GM21717 (cell line): ENCODE data around the gene MICAL3.

ENCODE experiments used
- ATAC-seq: cut with Tn5 transposase; IDR thresholded peaks from one replicate; pipeline ENCODE4 v1.9.1; 2021; ENCODE audit warnings: mild to moderate bottlenecking, moderate library complexity; ENCODE audit not compliant: unreplicated experiment

The MICAL3 gene

GRCh38 chr22:17784776-17785175, 239.6 kb downstream of the MICAL3 start:
- no peak for ATAC-seq

- ATAC-seq, result no peak
These were observed 240.4 kb downstream of the MICAL3 start for GRCh38 chr22:17783773-17784480.

- no peak for ATAC-seq
These were observed 241.0 kb downstream of the MICAL3 start for GRCh38 chr22:17783312-17783711.

GRCh38 chr22:17782621-17783020, 241.7 kb downstream of the MICAL3 start:
- no peak for ATAC-seq

- no peak for ATAC-seq
These were observed 242.2 kb downstream of the MICAL3 start for GRCh38 chr22:17782158-17782557.

- ATAC-seq, result peak; percentile 33
These were observed 242.9 kb downstream of the MICAL3 start for GRCh38 chr22:17781319-17782031.

- ATAC-seq, result no peak
These were observed 243.5 kb downstream of the MICAL3 start for GRCh38 chr22:17780741-17781318.

GRCh38 chr22:17780116-17780740, 244.1 kb downstream of the MICAL3 start:
- ATAC-seq, result no peak

- ATAC-seq, result peak; percentile 32
These were observed 244.9 kb downstream of the MICAL3 start for GRCh38 chr22:17779286-17780115.

GRCh38 chr22:17778412-17778976, 245.9 kb downstream of the MICAL3 start:
- ATAC-seq, result no peak

GRCh38 chr22:17777717-17778044, 246.7 kb downstream of the MICAL3 start:
- ATAC-seq, result no peak

GRCh38 chr22:17777005-17777716, 247.2 kb downstream of the MICAL3 start:
- peak; percentile 26 for ATAC-seq

- no peak for ATAC-seq
These were observed 248.4 kb downstream of the MICAL3 start for GRCh38 chr22:17775781-17776465.

- no peak for ATAC-seq
These were observed 249.3 kb downstream of the MICAL3 start for GRCh38 chr22:17774926-17775685.

GRCh38 chr22:17774206-17774925, 250.0 kb downstream of the MICAL3 start, which contains the start of gene BID:
Gene BID, minus strand, starts transcription at chr22:17774469. Its CDS starts 24,353 bp downstream, at chr22:17750116.
- ATAC-seq, result no peak

- no peak for ATAC-seq
These were observed 250.7 kb downstream of the MICAL3 start for GRCh38 chr22:17773606-17774205.

- ATAC-seq, result no peak
These were observed 251.3 kb downstream of the MICAL3 start for GRCh38 chr22:17772958-17773605.
